ENCODE measurements around the gene ADGRV1. TPM values are rescaled to one million over a fixed set of nuclear protein-coding genes. Genes with fewer than 3 reads are reported as not detected.

Gene ADGRV1
- total RNA-seq, 4 donors from 2014 or later: 6.0 to 37.0 (median 10.6) TPM

- no peak overlapping the region for H3K4me3 ChIP-seq
- no peaks in the 10 kb centered on the region for H3K9me3 ChIP-seq
- intact Hi-C loops (cut with DNase I; ENCODE audit: low total_unique reads): no loop called here
- 24 to 27% methylated on average over 1 of the region's 1 CpG for WGBS, 2 donors (ENCODE audit: low coverage in 1 of 2)
- no peaks in the 10 kb centered on the region for H3K36me3 ChIP-seq
- peak overlapping the region; percentile 66 to 80 (median 72) for H3K27ac ChIP-seq
- peaks cover 14 to 51% (median 31%) of the 10 kb centered on the region in 4 donors for H3K4me1 ChIP-seq
- no peak for DNase-seq
- no peaks in the 10 kb centered on the region for H3K27me3 ChIP-seq
- in situ Hi-C loops (cut with MboI; ENCODE audit: low pct_ligation_motif_present in 1 of 4, low pct_unique_long_range_greater_than_20kb in 1 of 4, low sequenced_read_pairs in 3 of 4): no loop called here
- TF ChIP-seq CTCF (IDR thresholded peaks at IDR 0.05) (no peak), POLR2A (IDR thresholded peaks at IDR 0.05) (no peak), EP300 (IDR thresholded peaks at IDR 0.05; ENCODE audit: low read depth) (no peak), POLR2AphosphoS5 (IDR thresholded peaks at IDR 0.05) (no peak)
Measured at GRCh38 chr5:91127456-91128081, 569.0 kb downstream of the ADGRV1 start.

- Histone ChIP-seq H3K4me1 (peaks cover 14 to 49% (median 31%) of the 10 kb centered on the region in 4 donors), H3K27me3 (no peaks in the 10 kb centered on the region), H3K9me3 (no peaks in the 10 kb centered on the region), H3K4me3 (no peak overlapping the region), H3K36me3 (no peaks in the 10 kb centered on the region), H3K27ac (peak overlapping the region; percentile 4 to 80 (median 72))
- TF ChIP-seq POLR2AphosphoS5 (IDR thresholded peaks at IDR 0.05) (no peak), POLR2A (IDR thresholded peaks at IDR 0.05) (no peak), CTCF (IDR thresholded peaks at IDR 0.05) (no peak), EP300 (IDR thresholded peaks at IDR 0.05; ENCODE audit: low read depth) (no peak)
- 43 to 58% methylated on average over 1 of the region's 1 CpG for WGBS, 2 donors (ENCODE audit: low coverage in 1 of 2)
- in situ Hi-C loops (cut with MboI; ENCODE audit: low pct_ligation_motif_present in 1 of 4, low pct_unique_long_range_greater_than_20kb in 1 of 4, low sequenced_read_pairs in 3 of 4) (no loop called here), intact Hi-C loops (cut with DNase I; ENCODE audit: low total_unique reads) (no loop called here)
- no peak for DNase-seq
Measured at GRCh38 chr5:91128604-91129003, 570.0 kb downstream of the ADGRV1 start.

GRCh38 chr5:91129748-91130147, 571.2 kb downstream of the ADGRV1 start:
- H3K4me1 ChIP-seq: peaks cover 14 to 48% (median 31%) of the 10 kb centered on the region in 4 donors
- no peaks in the 10 kb centered on the region for H3K9me3 ChIP-seq
- no peaks in the 10 kb centered on the region for H3K36me3 ChIP-seq
- peak overlapping the region in 3 of 4 donors; percentile 3 to 80 (median 77) for H3K27ac ChIP-seq
- intact Hi-C loops (cut with DNase I; ENCODE audit: low total_unique reads) (no loop called here), in situ Hi-C loops (cut with MboI; ENCODE audit: low pct_ligation_motif_present in 1 of 4, low pct_unique_long_range_greater_than_20kb in 1 of 4, low sequenced_read_pairs in 3 of 4) (no loop called here)
- 46 to 90% methylated on average over 1 of the region's 1 CpG for WGBS, 2 donors (ENCODE audit: low coverage in 1 of 2)
- DNase-seq: no peak
- H3K27me3 ChIP-seq: no peaks in the 10 kb centered on the region
- TF ChIP-seq POLR2AphosphoS5 (IDR thresholded peaks at IDR 0.05) (no peak), POLR2A (IDR thresholded peaks at IDR 0.05) (no peak), CTCF (IDR thresholded peaks at IDR 0.05) (no peak), EP300 (IDR thresholded peaks at IDR 0.05; ENCODE audit: low read depth) (no peak)
- no peak overlapping the region for H3K4me3 ChIP-seq

GRCh38 chr5:91130759-91131158, 572.2 kb downstream of the ADGRV1 start:
- TF ChIP-seq CTCF (IDR thresholded peaks at IDR 0.05) (no peak), EP300 (IDR thresholded peaks at IDR 0.05; ENCODE audit: low read depth) (no peak), POLR2AphosphoS5 (IDR thresholded peaks at IDR 0.05) (no peak), POLR2A (IDR thresholded peaks at IDR 0.05) (no peak)
- Histone ChIP-seq H3K27ac (no peak overlapping the region), H3K27me3 (no peaks in the 10 kb centered on the region), H3K4me3 (no peak overlapping the region), H3K36me3 (no peaks in the 10 kb centered on the region), H3K9me3 (no peaks in the 10 kb centered on the region), H3K4me1 (peaks cover 14 to 40% (median 30%) of the 10 kb centered on the region in 4 donors)
- no peak for DNase-seq
- 96 to 97% methylated on average over 3 of the region's 3 CpGs for WGBS, 2 donors (ENCODE audit: low coverage in 1 of 2)
- intact Hi-C loops (cut with DNase I; ENCODE audit: low total_unique reads) (no loop called here), in situ Hi-C loops (cut with MboI; ENCODE audit: low pct_ligation_motif_present in 1 of 4, low pct_unique_long_range_greater_than_20kb in 1 of 4, low sequenced_read_pairs in 3 of 4) (no loop called here)
